SK-N-SH (cell line): ENCODE data around the gene DIAPH1. TPM values are rescaled to one million over a fixed set of nuclear protein-coding genes. Genes with fewer than 3 reads are reported as not detected.

ENCODE experiments used
- CTCF ChIA-PET: fragments of 300-600, 350-600 bp; formaldehyde crosslinking; extraction: SDS; loops from one replicate; lab custom pipeline; 2021; lab: Yijun Ruan, JAX
- POLR2A ChIA-PET: fragments of 350-600 bp; sonication (Branson Sonifier 250); formaldehyde crosslinking; extraction: SDS; loops from one replicate; lab custom pipeline; 2020; ENCODE audit warnings: antibody characterized with exemption, inconsistent platforms; lab: Yijun Ruan, JAX
- DNase-seq: peaks from one replicate; pipeline ENCODE4 v3.0.0; 2012
- H2AFZ ChIP-seq: fragments of 200-600 bp; sonication (generic); 2 replicates; pipeline ENCODE4 v1.8.1; 2016; ENCODE audit warnings: antibody characterized with exemption, mild to moderate bottlenecking, low read depth
- H3F3A ChIP-seq: fragments of 200-600 bp; sonication (generic); replicated peaks from 2 replicates; pipeline ENCODE3; 2016; ENCODE audit warnings: antibody characterized with exemption, mild to moderate bottlenecking; ENCODE audit not compliant: insufficient read depth
- H3K27ac ChIP-seq, 2 experiments: fragments of 200-500 bp in 1 of 2; fragments of 200-600 bp in 1 of 2; sonication (Bioruptor generic) in 1 of 2; sonication (generic), shearing (Covaris generic) in 1 of 2; 2 replicates each; pipeline versions ENCODE4 v1.5.1 to v1.6.1; 2014 to 2016; ENCODE audit warnings: low read depth in 2 of 2, inconsistent platforms in 1 of 2, low read length in 1 of 2, mild to moderate bottlenecking in 1 of 2, mixed read lengths in 1 of 2
- H3K27me3 ChIP-seq: fragments of 200-600 bp; sonication (generic), shearing (Covaris generic); 2 replicates; pipeline ENCODE4 v1.6.1; 2016; ENCODE audit warnings: mixed run types; ENCODE audit not compliant: insufficient read depth
- H3K36me3 ChIP-seq, 2 experiments: fragments of 200-500 bp in 1 of 2; fragments of 200-600 bp in 1 of 2; sonication (Bioruptor generic) in 1 of 2; sonication (generic) in 1 of 2; replicated peaks in 1 of 2; 2 replicates each; pipeline versions ENCODE3 to v1.5.1; 2014 to 2016; ENCODE audit warnings: low read length in 1 of 2, mild to moderate bottlenecking in 1 of 2; ENCODE audit not compliant: insufficient read depth in 2 of 2, control insufficient read depth in 1 of 2
- H3K4me1 ChIP-seq, 2 experiments: fragments of 200-500 bp in 1 of 2; fragments of 200-600 bp in 1 of 2; sonication (Bioruptor generic) in 1 of 2; sonication (generic), shearing (Covaris generic) in 1 of 2; 2 replicates each; pipeline versions ENCODE4 v1.5.1 to v1.6.1; 2014 to 2016; ENCODE audit warnings: low read depth in 1 of 2, low read length in 1 of 2, mixed run types in 1 of 2; ENCODE audit not compliant: insufficient read depth in 2 of 2, control insufficient read depth in 1 of 2
- H3K4me2 ChIP-seq: fragments of 200-600 bp; sonication (generic), shearing (Covaris generic); 2 replicates; pipeline ENCODE4 v1.6.1; 2017; ENCODE audit warnings: mixed run types
- H3K4me3 ChIP-seq, 2 experiments: fragments of 200-500 bp in 1 of 2; fragments of 200-600 bp in 1 of 2; sonication (Bioruptor generic) in 1 of 2; sonication (generic), shearing (Covaris generic) in 1 of 2; 2 replicates each; pipeline versions ENCODE4 v1.5.1 to v1.8.1; 2014 to 2016; ENCODE audit warnings: low read depth in 2 of 2, inconsistent platforms in 1 of 2, low read length in 1 of 2, mild to moderate bottlenecking in 1 of 2, mixed read lengths in 1 of 2, moderate library complexity in 1 of 2
- H3K79me2 ChIP-seq: fragments of 200-600 bp; sonication (generic); 2 replicates; pipeline ENCODE4 v1.8.1; 2017; ENCODE audit warnings: mild to moderate bottlenecking; ENCODE audit not compliant: insufficient read depth
- H3K9ac ChIP-seq: fragments of 200-600 bp; sonication (generic); 2 replicates; pipeline ENCODE4 v1.6.1; 2017; ENCODE audit warnings: mixed run types
- H3K9me2 ChIP-seq: fragments of 200-600 bp; sonication (generic); 2 replicates; pipeline ENCODE4 v1.6.1; 2017; ENCODE audit warnings: mixed run types
- H3K9me3 ChIP-seq: fragments of 200-600 bp; sonication (generic); 2 replicates; pipeline ENCODE4 v1.6.1; 2017; ENCODE audit warnings: mixed run types, mild to moderate bottlenecking, moderate library complexity
- H4K20me1 ChIP-seq: fragments of 200-600 bp; sonication (generic); 2 replicates; pipeline ENCODE4 v1.6.1; 2017; ENCODE audit warnings: mild to moderate bottlenecking, mixed run types; ENCODE audit not compliant: insufficient read depth
- EP300 ChIP-seq, 2 experiments: IDR thresholded peaks; 2 replicates each; pipeline versions ENCODE4 v1.4.0 to v1.6.1; 2012; ENCODE audit warnings: borderline replicate concordance in 1 of 2, low read depth in 1 of 2, low read length in 1 of 2
- EZH2phosphoT487 ChIP-seq: fragments of 200-600 bp; sonication (generic); IDR thresholded peaks from 2 replicates; pipeline ENCODE4 v1.6.1; 2017; ENCODE audit warnings: low read depth, mixed run types, mild to moderate bottlenecking, antibody characterized with exemption, moderate library complexity, borderline replicate concordance
- FOSL2 ChIP-seq: IDR thresholded peaks from 2 replicates; pipeline ENCODE4 v1.4.0; 2012; ENCODE audit warnings: low read depth, mild to moderate bottlenecking, moderate library complexity, borderline replicate concordance
- FOXJ3 ChIP-seq: sonication (generic); formaldehyde crosslinking; IDR thresholded peaks from 2 replicates; pipeline ENCODE4 v1.5.1; 2020; ENCODE audit warnings: mild to moderate bottlenecking, missing genetic modification reagents
- GABPA ChIP-seq: IDR thresholded peaks from 2 replicates; pipeline ENCODE4 v1.4.0; 2012; ENCODE audit warnings: low read depth, mild to moderate bottlenecking
- MEF2A ChIP-seq: IDR thresholded peaks from 2 replicates; pipeline ENCODE4 v1.4.0; 2012; ENCODE audit warnings: low read depth, borderline replicate concordance
- NRF1 ChIP-seq: IDR thresholded peaks from 2 replicates; pipeline ENCODE4 v1.6.1; 2012; ENCODE audit warnings: low read depth, mild to moderate bottlenecking, low read length
- RCOR1 ChIP-seq: fragments of 150-350 bp; IDR thresholded peaks from 2 replicates; pipeline ENCODE4 v1.6.1; 2017; ENCODE audit warnings: antibody characterized with exemption, low read length
- RFX5 ChIP-seq: IDR thresholded peaks from 2 replicates; pipeline ENCODE4 v1.6.1; 2012; ENCODE audit warnings: mild to moderate bottlenecking, improper control_type of control experiment, low read length
- RXRA ChIP-seq: IDR thresholded peaks from 2 replicates; pipeline ENCODE4 v1.4.0; 2012; ENCODE audit warnings: low read depth, mild to moderate bottlenecking, borderline replicate concordance
- SIN3A ChIP-seq: IDR thresholded peaks from 2 replicates; pipeline ENCODE4 v1.6.1; 2012; ENCODE audit warnings: low read depth, mild to moderate bottlenecking, low read length, moderate library complexity, borderline replicate concordance
- SMC3 ChIP-seq: IDR thresholded peaks from 2 replicates; pipeline ENCODE4 v1.6.1; 2012; ENCODE audit warnings: low read depth, low read length, improper control_type of control experiment
- TCF12 ChIP-seq: IDR thresholded peaks from 2 replicates; pipeline ENCODE4 v1.4.0; 2012
- YY1 ChIP-seq: IDR thresholded peaks from 2 replicates; pipeline ENCODE4 v1.4.0; 2012; ENCODE audit warnings: low read depth, mild to moderate bottlenecking
- WGBS: methylation state at CpG from one replicate; pipeline ENCODE4 v1.1.6; 2017; ENCODE audit warnings: low lambda C conversion rate; 5-methylcytosine and 5-hydroxymethylcytosine counted together
- polyA plus RNA-seq, 3 experiments: library from polyadenylated mRNA; depleted of rRNA; stranded (reverse); fragments of >200 nt; gene quantifications; 2 replicates each; pipeline ENCODE4 v1.2.3, GENCODE V29; 2012
- TF ChIP-seq, protein P1 (sequence below): fragments of 150-350 bp; IDR thresholded peaks from 2 replicates; pipeline ENCODE4 v1.6.1; 2017; ENCODE audit warnings: antibody characterized with exemption, low read length, low read depth, borderline replicate concordance
- TF ChIP-seq, protein P2 (sequence below): IDR thresholded peaks from 2 replicates; pipeline ENCODE4 v1.6.1; 2012; ENCODE audit warnings: mild to moderate bottlenecking, low read depth, low read length, moderate library complexity

DIAPH1 gene
- polyA plus RNA-seq, 1 of the 3 experiments (the other 2 are of a cell fraction) = 30.4 TPM

DNA sequence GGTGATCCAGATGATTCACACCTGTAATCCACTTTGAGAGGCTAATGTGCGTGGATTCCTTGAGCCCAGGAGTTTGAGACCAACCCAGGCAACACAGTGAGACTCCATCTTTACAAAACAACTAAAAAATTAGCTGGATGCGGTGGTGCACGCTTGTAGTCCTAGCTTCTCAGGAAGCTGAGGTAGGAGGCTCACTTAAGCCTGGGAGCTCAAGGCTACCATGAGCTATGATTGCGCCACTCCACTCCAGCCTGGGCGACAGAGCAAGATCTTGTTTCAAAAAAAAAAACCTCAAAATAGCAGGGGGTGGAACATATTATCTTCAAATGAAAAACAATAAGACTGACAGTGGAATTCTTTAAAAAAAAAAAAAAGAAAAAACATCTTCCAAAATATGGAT lies 70.9 kb downstream of the DIAPH1 start:
- Histone ChIP-seq H3K27me3 (no peaks in the 10 kb centered on the region), H3K4me2 (no peak overlapping the region), H3K4me1 (no peaks in the 10 kb centered on the region; a peak in 1 of 4 replicates), H3K9ac (no peak overlapping the region), H3K27ac (no peak overlapping the region), H3K9me2 (no peaks in the 10 kb centered on the region), H2AFZ (no peak overlapping the region), H4K20me1 (no peaks in the 10 kb centered on the region), H3K79me2 (peaks cover 12% of the 10 kb centered on the region; the same call in 1 of the 2 replicates), H3F3A (peaks cover 4% of the 10 kb centered on the region), H3K36me3 (peaks cover 0 to 55% of the 10 kb centered on the region in 2 experiments), H3K4me3 (no peak overlapping the region), H3K9me3 (peaks cover 8% of the 10 kb centered on the region)
- CTCF ChIA-PET = interaction anchor here (1.1 to 3.7 kb wide), 2 partner anchors 10 to 35 kb away, joined by 4 to 25 read pairs; no protein-coding TSS in a partner anchor
- 96% methylated on average over 5 of the region's 5 CpGs for WGBS
- DNase-seq = no peak
- TF ChIP-seq SIN3A (no peak), NRF1 (no peak), FOSL2 (no peak), RFX5 (no peak), RXRA (no peak), FOXJ3 (no peak), SMC3 (no peak), GABPA (no peak), EZH2phosphoT487 (no peak), EP300 (IDR thresholded peaks at IDR 0.05; ENCODE audit: borderline replicate concordance in 1 of 2, low read depth in 1 of 2, low read length in 1 of 2) (no peak), TCF12 (no peak), YY1 (no peak), RCOR1 (no peak), MEF2A (no peak)
- TF ChIP-seq, protein P1, sequence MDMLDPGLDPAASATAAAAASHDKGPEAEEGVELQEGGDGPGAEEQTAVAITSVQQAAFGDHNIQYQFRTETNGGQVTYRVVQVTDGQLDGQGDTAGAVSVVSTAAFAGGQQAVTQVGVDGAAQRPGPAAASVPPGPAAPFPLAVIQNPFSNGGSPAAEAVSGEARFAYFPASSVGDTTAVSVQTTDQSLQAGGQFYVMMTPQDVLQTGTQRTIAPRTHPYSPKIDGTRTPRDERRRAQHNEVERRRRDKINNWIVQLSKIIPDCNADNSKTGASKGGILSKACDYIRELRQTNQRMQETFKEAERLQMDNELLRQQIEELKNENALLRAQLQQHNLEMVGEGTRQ = no peak
- TF ChIP-seq, protein P2, sequence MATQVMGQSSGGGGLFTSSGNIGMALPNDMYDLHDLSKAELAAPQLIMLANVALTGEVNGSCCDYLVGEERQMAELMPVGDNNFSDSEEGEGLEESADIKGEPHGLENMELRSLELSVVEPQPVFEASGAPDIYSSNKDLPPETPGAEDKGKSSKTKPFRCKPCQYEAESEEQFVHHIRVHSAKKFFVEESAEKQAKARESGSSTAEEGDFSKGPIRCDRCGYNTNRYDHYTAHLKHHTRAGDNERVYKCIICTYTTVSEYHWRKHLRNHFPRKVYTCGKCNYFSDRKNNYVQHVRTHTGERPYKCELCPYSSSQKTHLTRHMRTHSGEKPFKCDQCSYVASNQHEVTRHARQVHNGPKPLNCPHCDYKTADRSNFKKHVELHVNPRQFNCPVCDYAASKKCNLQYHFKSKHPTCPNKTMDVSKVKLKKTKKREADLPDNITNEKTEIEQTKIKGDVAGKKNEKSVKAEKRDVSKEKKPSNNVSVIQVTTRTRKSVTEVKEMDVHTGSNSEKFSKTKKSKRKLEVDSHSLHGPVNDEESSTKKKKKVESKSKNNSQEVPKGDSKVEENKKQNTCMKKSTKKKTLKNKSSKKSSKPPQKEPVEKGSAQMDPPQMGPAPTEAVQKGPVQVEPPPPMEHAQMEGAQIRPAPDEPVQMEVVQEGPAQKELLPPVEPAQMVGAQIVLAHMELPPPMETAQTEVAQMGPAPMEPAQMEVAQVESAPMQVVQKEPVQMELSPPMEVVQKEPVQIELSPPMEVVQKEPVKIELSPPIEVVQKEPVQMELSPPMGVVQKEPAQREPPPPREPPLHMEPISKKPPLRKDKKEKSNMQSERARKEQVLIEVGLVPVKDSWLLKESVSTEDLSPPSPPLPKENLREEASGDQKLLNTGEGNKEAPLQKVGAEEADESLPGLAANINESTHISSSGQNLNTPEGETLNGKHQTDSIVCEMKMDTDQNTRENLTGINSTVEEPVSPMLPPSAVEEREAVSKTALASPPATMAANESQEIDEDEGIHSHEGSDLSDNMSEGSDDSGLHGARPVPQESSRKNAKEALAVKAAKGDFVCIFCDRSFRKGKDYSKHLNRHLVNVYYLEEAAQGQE = no peak
- POLR2A ChIA-PET = interaction anchor here (0.6 kb wide), 1 partner anchor 922 kb away, joined by 5 read pairs; no protein-coding TSS in a partner anchor
